Measurements from ENCODE around the gene LDLRAD4. TPM values are rescaled to one million over a fixed set of nuclear protein-coding genes. Genes with fewer than 3 reads are reported as not detected.
A peak's percentile ranks its signal among the peaks of the same experiment; 100 is the strongest.

The LDLRAD4 gene
- 10 to 100 TPM; 10.3 to 11.5 (median 10.9) TPM for polyA plus RNA-seq (ENCODE audit: insufficient read length in 3 of 3)
- long read RNA-seq, donor 1 = 0 reads
- long read RNA-seq, donor 2, partial matches to known transcripts = 0 of 5 reads
- long read RNA-seq, donor 2, other reads (novel, unspliced or antisense) = 5 of 5 reads
- long read RNA-seq, donor 3, full-length matches to known transcripts = 2 of 2 reads
- long read RNA-seq, donor 3, partial matches to known transcripts = 0 of 2 reads
- long read RNA-seq, donor 3, other reads (novel, unspliced or antisense) = 0 of 2 reads
- long read RNA-seq, donor 4, full-length matches to known transcripts = 1 of 1 reads
- long read RNA-seq, donor 4, partial matches to known transcripts = 0 of 1 reads
- long read RNA-seq, donor 4, other reads (novel, unspliced or antisense) = 0 of 1 reads
- long read RNA-seq, donor 5 = 0 reads
- long read RNA-seq, donor 6, full-length matches to known transcripts = 4 of 4 reads
- long read RNA-seq, donor 6, partial matches to known transcripts = 0 of 4 reads
- long read RNA-seq, donor 6, other reads (novel, unspliced or antisense) = 0 of 4 reads
- long read RNA-seq, donor 7, partial matches to known transcripts = 0 of 2 reads
- long read RNA-seq, donor 7, other reads (novel, unspliced or antisense) = 0 of 2 reads
- long read RNA-seq, donor 8 = 0 reads
- long read RNA-seq, donor 9 = 0 reads
- long read RNA-seq, donor 10, full-length matches to known transcripts = 1 of 1 reads
- long read RNA-seq, donor 10, partial matches to known transcripts = 0 of 1 reads
- long read RNA-seq, donor 10, other reads (novel, unspliced or antisense) = 0 of 1 reads
- long read RNA-seq, donor 11 = 0 reads
- long read RNA-seq, donor 12, full-length matches to known transcripts = 1 of 1 reads
- long read RNA-seq, donor 12, partial matches to known transcripts = 0 of 1 reads
- long read RNA-seq, donor 12, other reads (novel, unspliced or antisense) = 0 of 1 reads
- long read RNA-seq, donor 13 = 0 reads
- long read RNA-seq, donor 14, full-length matches to known transcripts = 2 of 2 reads
- long read RNA-seq, donor 14, partial matches to known transcripts = 0 of 2 reads
- long read RNA-seq, donor 14, other reads (novel, unspliced or antisense) = 0 of 2 reads
- long read RNA-seq, donor 15 = 0 reads
- long read RNA-seq, donor 16, full-length matches to known transcripts = 3 of 3 reads
- long read RNA-seq, donor 16, partial matches to known transcripts = 0 of 3 reads
- long read RNA-seq, donor 16, other reads (novel, unspliced or antisense) = 0 of 3 reads

- peak in 3 of 11 donors; percentile 40 to 52 (median 50) for DNase-seq (ENCODE audit: extremely low read depth in 1 of 11, low read depth in 9 of 11, low spot score in 4 of 11)
Measured at GRCh38 chr18:13218368-13218991, at the start of gene LDLRAD4. Gene LDLRAD4, plus strand, starts transcription at chr18:13218760.

- DNase-seq (ENCODE audit: extremely low read depth in 1 of 11, low read depth in 9 of 11, low spot score in 4 of 11) = no peak
Measured at GRCh38 chr18:13173578-13174145, 44.9 kb upstream of the LDLRAD4 start.

GRCh38 chr18:13175266-13175665 is 43.3 kb upstream of the LDLRAD4 start:
- DNase-seq (ENCODE audit: extremely low read depth in 1 of 11, low read depth in 9 of 11, low spot score in 4 of 11) = peak in 1 of 11 donors; percentile 8

GRCh38 chr18:13175754-13176210 is 42.8 kb upstream of the LDLRAD4 start:
- no peak for DNase-seq (ENCODE audit: extremely low read depth in 1 of 11, low read depth in 9 of 11, low spot score in 4 of 11)

GRCh38 chr18:13176847-13177246 is 41.7 kb upstream of the LDLRAD4 start:
- no peak for DNase-seq (ENCODE audit: extremely low read depth in 1 of 11, low read depth in 9 of 11, low spot score in 4 of 11)

- DNase-seq (ENCODE audit: extremely low read depth in 1 of 11, low read depth in 9 of 11, low spot score in 4 of 11) = no peak
Measured at GRCh38 chr18:13178197-13178596, 40.4 kb upstream of the LDLRAD4 start.

GRCh38 chr18:13178976-13179375 is 39.6 kb upstream of the LDLRAD4 start:
- DNase-seq (ENCODE audit: extremely low read depth in 1 of 11, low read depth in 9 of 11, low spot score in 4 of 11) = no peak

GRCh38 chr18:13179566-13180113 is 38.9 kb upstream of the LDLRAD4 start:
- no peak for DNase-seq (ENCODE audit: extremely low read depth in 1 of 11, low read depth in 9 of 11, low spot score in 4 of 11)

GRCh38 chr18:13180614-13181375 is 37.8 kb upstream of the LDLRAD4 start:
- DNase-seq (ENCODE audit: extremely low read depth in 1 of 11, low read depth in 9 of 11, low spot score in 4 of 11) = no peak

- DNase-seq (ENCODE audit: extremely low read depth in 1 of 11, low read depth in 9 of 11, low spot score in 4 of 11) = no peak
Measured at GRCh38 chr18:13181765-13182164, 36.8 kb upstream of the LDLRAD4 start.

- no peak for DNase-seq (ENCODE audit: extremely low read depth in 1 of 11, low read depth in 9 of 11, low spot score in 4 of 11)
Measured at GRCh38 chr18:13183359-13183758, 35.2 kb upstream of the LDLRAD4 start.

GRCh38 chr18:13183790-13184189 is 34.8 kb upstream of the LDLRAD4 start:
- DNase-seq (ENCODE audit: extremely low read depth in 1 of 11, low read depth in 9 of 11, low spot score in 4 of 11) = no peak

GRCh38 chr18:13184396-13184795 is 34.2 kb upstream of the LDLRAD4 start:
- DNase-seq (ENCODE audit: extremely low read depth in 1 of 11, low read depth in 9 of 11, low spot score in 4 of 11) = no peak

GRCh38 chr18:13185675-13186198 is 32.8 kb upstream of the LDLRAD4 start:
- no peak for DNase-seq (ENCODE audit: extremely low read depth in 1 of 11, low read depth in 9 of 11, low spot score in 4 of 11)

GRCh38 chr18:13186687-13187086 is 31.9 kb upstream of the LDLRAD4 start:
- no peak for DNase-seq (ENCODE audit: extremely low read depth in 1 of 11, low read depth in 9 of 11, low spot score in 4 of 11)

GRCh38 chr18:13187498-13187897 is 31.1 kb upstream of the LDLRAD4 start:
- no peak for DNase-seq (ENCODE audit: extremely low read depth in 1 of 11, low read depth in 9 of 11, low spot score in 4 of 11)

GRCh38 chr18:13191031-13191430 is 27.5 kb upstream of the LDLRAD4 start:
- no peak for DNase-seq (ENCODE audit: extremely low read depth in 1 of 11, low read depth in 9 of 11, low spot score in 4 of 11)
